ENCODE data around the gene GLG1. TPM values are rescaled to one million over a fixed set of nuclear protein-coding genes. Genes with fewer than 3 reads are reported as not detected.

GLG1 gene
- polyA plus RNA-seq, 1 donor from 2014 or later = 36.6 TPM

- TF ChIP-seq REST (IDR thresholded peaks at IDR 0.05; ENCODE audit: borderline replicate concordance) = no peak
Observed at GRCh38 chr16:74460542-74460941, 146.4 kb downstream of the GLG1 start (continued).

GRCh38 chr16:74456290-74456625 is 150.7 kb downstream of the GLG1 start:
- H3K9ac ChIP-seq (ENCODE audit: low read length) = no peak overlapping the region
- no peaks in the 10 kb centered on the region for H3F3A ChIP-seq (ENCODE audit: insufficient read depth, low read length, poor library complexity, severe bottlenecking)
- no peaks in the 10 kb centered on the region for H3K27me3 ChIP-seq (ENCODE audit: insufficient read depth, low read depth, low read length)
- no peaks in the 10 kb centered on the region for H3K79me2 ChIP-seq (replicated peaks; ENCODE audit: insufficient read depth, low read length)
- H3K27ac ChIP-seq (ENCODE audit: low read length) = no peak overlapping the region
- H3K9me2 ChIP-seq (ENCODE audit: insufficient read depth, low read length) = no peaks in the 10 kb centered on the region
- no peak overlapping the region for H3K4me2 ChIP-seq (ENCODE audit: low read length)
- H2AFZ ChIP-seq (ENCODE audit: low read depth, low read length) = no peak overlapping the region
- H3K36me3 ChIP-seq (ENCODE audit: insufficient read depth, low read length) = no peaks in the 10 kb centered on the region
- H3K9me3 ChIP-seq (ENCODE audit: low read length) = no peaks in the 10 kb centered on the region
- H4K20me1 ChIP-seq (ENCODE audit: insufficient read depth) = no peaks in the 10 kb centered on the region
- TF ChIP-seq SMC3 (conservative IDR thresholded peaks at IDR 0.05; ENCODE audit: poor library complexity) (no peak), EP300 (conservative IDR thresholded peaks at IDR 0.05; ENCODE audit: poor library complexity, severe bottlenecking) (no peak), EZH2 (IDR thresholded peaks at IDR 0.05; ENCODE audit: borderline replicate concordance, insufficient read depth, low read length, poor library complexity, severe bottlenecking) (no peak)
- no peak overlapping the region for H3K4me3 ChIP-seq (ENCODE audit: low read length)

GRCh38 chr16:74455619-74456289 is 151.2 kb downstream of the GLG1 start:
- Histone ChIP-seq H4K20me1 (ENCODE audit: insufficient read depth) (no peaks in the 10 kb centered on the region), H3K9ac (ENCODE audit: low read length) (no peak overlapping the region), H3K27me3 (ENCODE audit: insufficient read depth, low read depth, low read length) (no peaks in the 10 kb centered on the region), H3K4me2 (ENCODE audit: low read length) (no peak overlapping the region), H3F3A (ENCODE audit: insufficient read depth, low read length, poor library complexity, severe bottlenecking) (no peaks in the 10 kb centered on the region), H3K9me3 (ENCODE audit: low read length) (no peaks in the 10 kb centered on the region), H3K36me3 (ENCODE audit: insufficient read depth, low read length) (no peaks in the 10 kb centered on the region), H3K27ac (ENCODE audit: low read length) (no peak overlapping the region), H3K4me3 (ENCODE audit: low read length) (no peak overlapping the region), H3K79me2 (replicated peaks; ENCODE audit: insufficient read depth, low read length) (no peaks in the 10 kb centered on the region), H2AFZ (ENCODE audit: low read depth, low read length) (no peak overlapping the region), H3K9me2 (ENCODE audit: insufficient read depth, low read length) (no peaks in the 10 kb centered on the region)
- TF ChIP-seq EZH2 (IDR thresholded peaks at IDR 0.05; ENCODE audit: borderline replicate concordance, insufficient read depth, low read length, poor library complexity, severe bottlenecking) = no peak
- TF ChIP-seq MXI1 (conservative IDR thresholded peaks at IDR 0.05; ENCODE audit: poor library complexity, severe bottlenecking) = no peak
- TF ChIP-seq TAF1 (IDR thresholded peaks at IDR 0.05; ENCODE audit: low read depth) = no peak
- no peak for TF ChIP-seq EP300 (conservative IDR thresholded peaks at IDR 0.05; ENCODE audit: poor library complexity, severe bottlenecking)
- TF ChIP-seq SMC3 (conservative IDR thresholded peaks at IDR 0.05; ENCODE audit: poor library complexity) = no peak
- no peak for TF ChIP-seq RAD21 (conservative IDR thresholded peaks at IDR 0.05)
- no peak for TF ChIP-seq POLR2AphosphoS5 (IDR thresholded peaks at IDR 0.05)
- TF ChIP-seq CTCF (IDR thresholded peaks at IDR 0.05; ENCODE audit: poor library complexity, severe bottlenecking) = no peak
- TF ChIP-seq REST (IDR thresholded peaks at IDR 0.05; ENCODE audit: borderline replicate concordance) = no peak

All from neural cell (in vitro differentiated cells).